Central memory CD4-positive, alpha-beta T cell (primary cell): ENCODE measurements around the gene DNAI2.
"Not testable (repeated sequence)": the region's sequence is repeated elsewhere in the genome, so short reads cannot be mapped to it uniquely, and the experiment has no call there.

Source experiments
- DNase-seq: peaks from one replicate; pipeline ENCODE4 v3.0.0; 2022

DNAI2 gene

DNA sequence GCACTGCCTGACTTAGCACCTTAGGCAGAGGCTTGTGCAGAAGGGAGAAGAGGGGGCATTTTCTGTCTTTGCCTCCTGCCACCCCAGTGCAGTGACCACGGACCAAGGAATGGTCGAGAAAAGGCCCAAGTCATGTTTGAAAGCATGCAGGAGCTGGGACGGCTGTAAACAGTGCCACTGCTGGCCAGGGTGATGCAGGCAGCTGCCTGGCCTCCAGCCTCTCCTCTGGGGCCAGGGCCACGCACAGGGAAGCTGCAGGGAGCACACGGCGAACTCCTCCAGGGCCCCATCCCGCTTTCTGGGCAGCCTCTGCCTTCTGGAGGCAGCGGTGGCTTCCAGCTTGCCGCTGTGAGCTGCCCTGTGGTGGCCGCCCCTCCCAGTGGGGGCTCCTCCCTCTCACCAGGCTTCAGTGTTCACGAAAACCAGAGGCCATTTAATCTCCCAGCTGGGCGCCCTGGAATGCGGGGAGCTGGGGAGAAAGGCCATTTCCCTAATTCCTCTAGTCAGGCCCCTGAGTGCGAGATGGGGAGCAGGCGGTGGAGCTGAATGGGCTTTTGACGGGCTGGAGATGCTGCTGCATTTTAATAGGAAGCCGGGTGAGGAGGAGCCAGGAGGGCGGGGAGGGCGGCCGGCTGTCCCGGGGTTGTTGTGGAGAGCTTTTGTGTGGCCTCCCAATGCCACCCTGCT, 28.7 kb upstream of the DNAI2 start:
- no peak for DNase-seq

DNA sequence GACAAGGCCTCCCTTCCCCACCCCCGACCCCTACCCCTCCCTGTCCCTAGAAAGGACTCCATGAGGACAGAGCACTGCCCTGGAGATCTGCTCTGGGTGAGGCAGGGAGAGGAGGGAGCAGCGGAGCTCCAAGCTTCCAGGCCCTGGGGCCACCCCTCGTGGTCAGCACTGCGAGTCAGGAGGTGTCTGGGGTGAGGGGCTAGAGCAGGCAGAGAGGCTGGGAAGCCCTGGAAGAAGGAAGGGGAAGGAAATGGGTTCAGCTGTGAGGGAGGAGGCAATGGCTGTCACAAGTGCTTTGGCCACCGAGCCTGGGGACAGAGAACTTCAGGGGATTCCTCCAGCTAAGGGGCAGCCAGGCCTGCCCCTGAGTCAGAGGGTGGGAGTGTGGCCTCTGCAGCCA, 28.2 kb upstream of the DNAI2 start:
- DNase-seq: no peak

DNA sequence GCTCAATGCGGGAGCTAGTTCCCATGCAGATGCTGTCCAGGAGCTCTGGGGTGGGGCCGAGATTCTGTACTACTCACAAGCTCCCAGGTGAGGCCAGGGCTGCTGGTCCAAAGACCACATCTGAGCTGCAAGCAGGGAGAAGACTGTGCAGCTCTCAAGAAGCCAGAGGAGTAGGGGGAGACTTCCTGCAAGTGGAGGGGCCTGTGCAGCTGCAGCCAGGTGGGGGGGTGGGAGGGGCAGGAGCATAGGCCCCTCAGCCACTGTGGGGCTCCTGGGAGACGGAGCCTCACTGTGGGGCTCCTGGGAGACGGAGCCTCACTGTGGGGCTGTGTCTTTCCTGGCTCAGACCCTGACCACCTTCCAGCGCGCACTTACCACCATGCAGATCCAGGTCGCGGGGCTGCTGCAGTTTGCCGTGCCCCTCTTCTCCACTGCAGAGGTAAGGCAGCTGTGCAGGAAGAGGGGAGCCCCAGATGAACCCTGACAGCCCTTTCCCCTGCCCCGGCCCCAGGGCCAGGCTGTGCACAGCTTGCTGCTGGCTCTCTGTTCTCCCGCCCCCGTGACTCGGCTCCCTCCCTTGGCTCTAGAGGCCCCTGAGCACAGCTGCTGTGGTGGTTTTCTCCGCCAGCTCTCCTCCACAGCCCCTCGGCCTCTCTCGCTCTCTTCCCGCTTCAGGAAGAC, 24.3 kb upstream of the DNAI2 start:
- DNase-seq: no peak

DNA sequence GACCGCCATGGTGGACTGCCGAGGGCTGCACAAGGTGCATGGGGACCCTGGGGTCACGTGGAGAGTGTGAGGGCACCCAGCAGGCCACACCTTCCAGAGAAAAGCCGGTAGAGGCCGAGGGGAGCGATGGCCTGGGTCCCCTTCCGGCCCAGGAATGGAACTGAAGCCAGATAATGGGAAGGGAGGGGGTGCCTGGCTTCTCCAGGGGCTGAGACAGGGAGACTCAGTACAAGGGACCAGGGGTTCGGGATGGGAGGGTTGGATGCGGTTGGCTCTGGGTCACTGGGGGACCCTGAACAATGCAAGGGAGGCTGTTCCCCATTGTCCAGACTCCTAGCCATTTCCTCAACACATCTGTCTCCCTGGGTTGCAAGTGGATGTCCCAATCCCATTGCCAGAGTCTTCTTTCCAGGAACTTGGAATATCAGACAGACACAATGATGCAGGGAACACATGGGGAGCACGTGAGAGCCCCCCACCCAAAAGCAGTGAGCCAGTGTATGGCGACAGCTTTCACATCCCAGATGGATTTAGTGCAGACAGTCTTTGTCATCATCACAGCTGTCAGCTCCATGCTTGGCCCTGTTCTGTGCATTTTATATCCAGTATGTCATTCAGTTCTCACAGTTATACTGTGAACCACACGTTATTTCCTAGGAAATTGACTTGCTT, 23.6 kb upstream of the DNAI2 start:
- no peak for DNase-seq

DNA sequence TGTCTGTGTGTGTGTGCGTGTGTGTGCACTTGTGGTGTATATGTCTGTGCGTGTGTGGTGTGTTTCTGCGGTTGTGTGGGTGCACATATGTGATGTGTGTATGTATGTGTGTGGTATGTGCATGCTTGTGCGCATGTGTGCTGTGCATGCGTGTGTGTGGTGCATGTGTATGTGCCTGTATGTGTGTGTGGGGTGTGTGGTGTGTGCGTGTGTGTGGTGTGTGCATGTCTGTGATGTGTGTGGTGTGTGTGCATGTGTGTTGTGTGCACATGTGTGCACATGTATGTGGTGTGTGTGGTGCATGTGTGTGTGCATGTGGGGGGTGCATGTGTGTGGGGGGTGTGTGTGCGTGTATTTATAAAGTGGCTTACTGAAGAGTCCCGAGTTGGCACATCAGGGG, 23.0 kb upstream of the DNAI2 start:
- no peak for DNase-seq

DNA sequence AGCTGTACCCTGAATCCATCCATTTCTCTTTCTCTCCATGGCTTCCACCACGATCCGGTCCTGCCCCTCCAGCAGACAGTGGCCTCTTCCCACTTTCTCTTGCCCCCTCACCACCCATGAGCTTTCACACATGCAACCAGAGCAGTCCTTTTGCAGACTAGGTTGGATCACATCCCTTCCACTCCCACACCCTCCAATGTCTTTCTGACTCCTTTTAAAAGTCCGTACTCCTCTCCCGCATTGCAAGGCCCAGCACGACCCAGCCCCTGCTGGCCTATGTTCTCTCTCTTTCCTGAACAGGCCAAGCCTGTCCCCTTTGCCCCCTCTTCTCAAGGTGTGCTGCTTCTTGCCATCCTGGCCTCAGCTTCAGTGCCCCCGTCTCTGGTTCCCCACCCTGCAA, 22.5 kb upstream of the DNAI2 start:
- DNase-seq: no peak

DNA sequence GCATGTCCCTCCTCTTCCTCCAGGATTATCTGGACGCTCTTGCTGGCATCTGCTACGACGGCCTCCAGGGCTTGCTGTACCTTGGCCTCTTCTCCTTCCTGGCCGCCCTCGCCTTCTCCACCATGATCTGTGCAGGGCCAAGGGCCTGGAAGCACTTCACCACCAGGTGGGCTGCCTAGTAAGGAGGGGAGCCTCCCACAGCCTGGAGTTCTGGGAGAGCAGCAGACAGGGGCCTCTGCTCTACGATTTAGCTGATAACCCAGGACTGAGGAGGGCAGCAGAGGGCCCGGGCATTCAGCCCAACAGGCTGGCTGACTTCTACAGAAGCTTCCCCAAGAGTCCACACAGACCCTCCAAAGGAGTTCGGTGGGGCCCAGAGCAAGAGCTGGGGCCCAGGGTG, 21.8 kb upstream of the DNAI2 start:
- no peak for DNase-seq

DNA sequence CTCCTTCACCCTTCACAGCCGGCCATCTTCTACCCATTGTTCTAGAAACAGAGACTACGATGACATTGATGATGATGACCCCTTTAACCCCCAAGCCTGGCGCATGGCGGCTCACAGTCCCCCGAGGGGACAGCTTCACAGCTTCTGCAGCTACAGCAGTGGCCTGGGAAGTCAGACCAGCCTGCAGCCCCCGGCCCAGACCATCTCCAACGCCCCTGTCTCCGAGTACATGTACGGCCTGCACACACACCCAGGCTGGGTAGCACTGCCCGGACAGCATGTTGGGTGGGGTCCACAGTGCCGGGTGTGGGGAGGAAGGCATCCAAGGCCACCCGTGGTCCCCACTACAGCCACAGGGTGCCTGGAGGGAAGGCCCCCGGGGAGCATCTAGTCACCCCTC, 21.0 kb upstream of the DNAI2 start:
- no peak for DNase-seq

DNA sequence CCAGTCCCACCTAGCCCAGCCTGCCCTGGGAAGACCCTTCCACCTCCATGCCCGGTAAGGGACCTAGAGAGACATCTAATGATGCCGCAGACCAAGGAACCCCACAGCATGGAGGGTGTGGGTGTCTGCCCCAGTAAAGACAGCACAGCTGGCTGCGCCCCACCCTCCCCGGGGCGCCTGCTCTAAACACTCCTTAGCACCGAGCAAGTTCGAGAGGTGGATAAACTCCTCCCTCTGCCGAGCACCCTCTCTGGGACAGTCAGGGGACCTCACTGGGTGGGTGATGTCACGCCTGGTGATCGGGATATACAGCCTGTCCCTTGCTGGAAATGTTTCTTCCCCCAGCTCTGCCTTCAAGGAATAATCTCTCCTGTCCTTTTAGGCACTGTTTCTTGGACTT, 16.7 kb upstream of the DNAI2 start:
- DNase-seq: no peak

DNA sequence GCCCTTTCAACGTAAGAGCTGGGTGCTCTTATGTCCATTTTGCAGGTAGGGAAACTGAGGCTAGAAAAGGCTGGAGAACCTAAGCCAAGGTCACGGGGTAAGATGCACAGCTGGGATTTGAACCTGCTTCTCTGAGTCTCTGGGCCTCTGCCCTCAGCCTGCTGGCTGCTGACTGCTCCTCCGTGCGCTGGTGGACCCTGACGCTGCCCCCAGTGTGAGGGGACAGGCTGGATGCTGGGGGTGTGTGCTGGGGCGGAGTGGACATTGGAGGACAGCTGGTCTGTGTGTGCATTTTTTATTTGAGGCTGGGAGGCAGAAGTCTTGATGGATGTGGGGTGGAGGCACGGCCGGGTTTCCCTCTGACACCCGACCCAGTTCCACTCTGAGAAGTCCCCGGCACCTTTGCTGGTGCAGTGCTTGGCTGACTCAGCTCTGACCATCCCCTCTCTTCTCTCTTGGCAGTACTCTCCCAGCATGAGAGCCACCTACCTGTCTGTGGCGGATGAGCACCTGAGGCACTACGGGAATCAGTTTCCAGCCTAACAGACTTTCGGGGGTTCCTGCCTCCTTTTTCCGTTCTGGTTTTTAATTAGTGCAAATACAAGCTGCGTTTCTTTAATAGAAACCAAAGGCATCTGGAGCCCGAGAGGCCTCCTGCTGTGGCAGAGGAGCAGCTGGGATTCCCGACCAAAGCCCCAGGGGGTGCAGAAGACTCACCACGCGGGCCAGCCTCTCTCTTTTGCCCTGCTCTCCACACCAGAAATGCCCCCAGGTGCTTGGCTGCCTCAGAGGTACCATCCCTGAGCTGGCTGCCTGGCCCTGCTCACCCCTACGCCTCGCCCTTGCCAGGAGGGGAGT, 14.1 kb upstream of the DNAI2 start:
- no peak for DNase-seq

DNA sequence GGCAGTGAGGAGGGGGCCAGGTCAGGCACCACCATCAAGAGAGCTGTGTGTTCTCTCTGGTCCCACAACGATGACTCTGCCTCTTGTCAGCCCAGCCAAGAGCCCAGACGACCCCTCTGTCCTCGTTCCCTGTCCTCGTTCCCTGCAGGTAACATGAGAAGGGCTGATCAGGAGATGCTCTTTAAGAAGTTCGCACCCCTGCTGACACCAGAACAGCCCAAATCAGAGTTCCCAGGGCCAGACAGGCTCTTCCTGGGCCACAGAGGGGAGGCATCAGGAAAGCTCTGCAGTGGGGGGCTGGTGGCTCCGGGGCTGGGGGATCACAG, 13.5 kb upstream of the DNAI2 start:
- no peak for DNase-seq

DNA sequence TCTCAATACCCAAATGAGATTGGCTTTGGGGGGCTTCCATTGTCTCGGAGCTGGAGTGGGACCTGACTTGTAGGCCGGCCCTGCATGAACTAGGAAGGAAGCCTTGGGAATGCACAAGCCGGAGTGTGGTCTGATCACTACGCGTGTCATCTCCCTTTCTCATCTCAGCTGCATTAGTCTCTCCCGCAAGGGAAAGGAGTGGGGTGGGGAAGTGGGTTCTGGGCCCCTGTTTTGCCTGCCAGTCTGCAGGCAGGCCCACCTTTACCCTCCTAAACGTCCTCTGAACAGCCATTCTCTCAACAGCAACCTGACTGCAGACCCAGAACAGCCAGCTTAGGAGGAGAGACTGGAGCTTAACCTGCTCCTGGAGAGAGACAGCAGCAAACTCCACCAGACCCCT, 11.4 kb upstream of the DNAI2 start:
- DNase-seq: no peak

DNA sequence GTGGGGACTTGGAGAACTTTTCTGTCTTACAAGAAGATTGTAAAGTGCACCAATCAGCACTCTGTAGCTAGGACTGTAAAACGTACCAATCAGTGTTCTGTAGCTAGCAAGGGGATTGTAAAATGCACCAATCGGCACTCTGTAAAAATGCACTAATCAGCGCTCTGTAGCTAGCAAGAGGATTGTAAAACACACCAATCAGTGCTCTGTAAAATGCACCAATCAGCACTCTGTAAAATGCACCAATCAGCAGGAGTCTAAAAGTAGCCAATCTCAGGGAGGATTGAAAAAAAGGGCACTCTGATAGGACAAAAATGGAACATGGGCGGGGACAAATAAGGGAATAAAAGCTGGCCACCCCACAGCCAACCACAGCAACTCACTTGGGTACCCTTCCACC, 7.0 kb upstream of the DNAI2 start:
- not testable (repeated sequence) for DNase-seq

DNA sequence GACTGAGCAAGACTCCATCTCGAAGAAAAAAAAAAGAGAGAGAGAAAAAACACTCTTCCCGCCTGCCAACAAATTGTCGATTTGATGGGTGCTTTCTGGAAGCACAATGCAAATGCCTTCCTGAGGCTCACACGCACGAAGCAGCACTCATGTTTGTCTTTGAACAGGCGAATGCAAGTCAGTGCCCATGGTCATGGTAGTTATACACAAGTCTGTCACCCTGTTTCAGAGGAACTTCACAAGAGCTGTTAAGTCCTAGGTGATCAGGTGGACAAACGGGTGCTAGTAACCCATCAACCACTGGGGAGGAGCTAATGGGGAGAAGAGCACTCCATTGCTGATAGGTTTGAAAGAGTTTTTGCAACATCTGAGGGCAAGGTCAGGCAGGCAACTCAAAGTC, 6.5 kb upstream of the DNAI2 start:
- DNase-seq: no peak

DNA sequence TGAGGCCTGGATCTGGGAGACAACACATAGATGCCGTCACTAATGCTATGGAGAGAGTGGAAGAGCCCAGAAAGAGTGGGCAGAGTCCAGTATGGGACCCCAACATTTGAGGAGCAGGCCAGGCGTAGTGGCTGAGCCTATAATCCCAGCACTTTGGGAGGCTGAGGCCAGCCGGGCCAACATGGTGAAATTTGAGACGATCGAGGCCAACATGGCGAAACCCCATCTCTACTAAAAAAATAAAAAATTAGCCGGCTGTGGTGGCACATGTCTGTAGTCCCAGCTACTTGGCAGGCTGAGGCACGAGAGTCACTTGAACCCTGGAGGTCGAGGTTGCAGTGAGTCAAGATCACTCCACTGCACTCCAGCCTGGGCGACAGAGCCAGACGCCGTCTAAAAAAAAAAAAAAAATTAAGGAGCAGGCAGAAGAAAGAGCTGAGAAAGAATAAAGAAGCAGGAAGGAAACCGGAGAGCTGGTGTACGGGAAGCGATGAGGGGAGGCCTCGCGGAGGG, 6.0 kb upstream of the DNAI2 start:
- no peak for DNase-seq

DNA sequence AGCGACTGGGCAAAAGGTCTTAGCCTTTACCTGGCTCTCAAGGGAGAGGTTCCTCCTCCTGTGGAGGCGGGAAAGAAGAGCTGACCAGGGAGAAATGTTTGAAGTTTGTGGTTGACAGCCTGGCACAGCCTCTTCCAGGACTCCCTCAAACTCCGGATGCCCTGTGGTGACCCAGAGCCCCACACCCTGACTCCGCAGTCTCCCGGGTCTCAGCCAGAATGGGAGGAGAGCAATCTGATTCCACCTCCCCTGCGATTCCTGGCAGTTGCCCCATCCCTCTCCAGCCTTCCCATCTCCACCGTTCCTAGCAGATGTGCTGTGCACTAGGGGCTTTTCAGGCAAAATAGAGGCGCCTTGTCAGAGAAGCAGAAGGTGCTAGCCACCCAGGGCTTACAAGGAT, 5.5 kb upstream of the DNAI2 start:
- no peak for DNase-seq

DNA sequence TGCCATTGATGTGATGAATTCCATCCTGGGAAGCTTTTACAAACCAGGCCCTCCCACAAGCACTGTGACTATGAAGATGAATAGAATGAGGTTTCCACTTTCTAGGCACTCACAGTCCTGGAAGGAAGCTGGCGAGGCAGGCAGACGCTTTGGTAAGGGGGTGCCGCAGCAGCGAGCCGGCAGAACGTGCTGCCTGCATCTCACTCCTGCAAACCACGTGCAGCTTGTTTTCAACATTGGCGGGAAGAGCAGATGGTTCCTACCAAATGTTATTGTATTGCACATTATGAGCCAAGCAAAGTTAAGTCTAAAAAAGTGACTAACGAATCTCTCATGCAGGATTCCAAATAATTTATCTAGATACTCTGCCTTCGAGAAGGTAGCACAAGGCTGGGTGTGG, 3.7 kb upstream of the DNAI2 start:
- DNase-seq: no peak

DNA sequence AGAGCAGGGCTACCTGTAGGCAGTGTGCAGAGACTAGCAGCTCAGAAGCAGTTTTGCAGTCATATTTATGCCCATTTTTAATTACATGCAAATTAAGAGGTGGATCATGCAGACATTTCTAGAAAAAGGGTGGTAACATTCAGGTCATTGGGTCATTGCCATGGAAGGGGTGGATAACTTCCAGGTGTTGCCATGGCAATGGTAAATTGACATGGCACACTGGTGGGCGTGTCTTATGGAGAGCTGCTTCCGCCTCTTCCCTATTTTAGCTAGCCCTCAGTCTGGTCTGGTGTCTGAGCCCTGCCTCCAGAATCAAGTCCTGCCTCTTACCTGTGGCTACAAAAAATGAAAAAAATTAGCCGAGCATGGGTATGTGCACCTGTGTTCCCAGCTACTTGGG, 2.8 kb upstream of the DNAI2 start:
- no peak for DNase-seq

DNA sequence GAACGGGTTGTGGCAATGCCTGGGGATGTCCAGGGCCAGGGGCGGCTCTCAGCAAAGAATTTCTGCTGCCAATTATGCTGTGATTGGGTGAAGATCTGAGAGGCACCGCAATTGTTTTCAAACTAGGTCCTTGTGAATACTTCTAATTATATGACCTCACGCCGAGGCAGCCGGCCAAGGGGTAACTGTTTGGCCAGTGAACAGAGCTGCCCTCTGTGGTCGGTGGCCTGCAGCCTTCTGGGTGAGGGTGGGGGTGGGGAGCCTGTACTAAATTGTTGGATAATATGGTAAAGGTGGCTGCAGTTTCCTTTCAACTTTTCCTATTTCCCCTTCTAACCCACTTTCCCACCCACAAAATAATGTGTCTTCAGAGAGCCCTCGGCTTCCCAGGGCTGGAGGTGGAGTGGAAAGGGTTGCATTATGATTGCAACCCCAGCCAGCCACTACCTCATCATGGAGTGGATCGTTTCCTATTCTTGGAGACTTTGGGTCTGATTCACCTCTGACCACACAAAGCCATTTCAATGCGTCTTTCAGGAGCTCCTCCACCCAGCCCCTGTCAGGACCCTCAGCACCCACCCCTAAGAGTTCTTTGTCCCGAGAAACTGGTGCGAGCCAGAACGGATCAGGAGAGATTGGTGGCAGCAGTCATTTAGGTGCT, 2.0 kb upstream of the DNAI2 start:
- DNase-seq: no peak

DNA sequence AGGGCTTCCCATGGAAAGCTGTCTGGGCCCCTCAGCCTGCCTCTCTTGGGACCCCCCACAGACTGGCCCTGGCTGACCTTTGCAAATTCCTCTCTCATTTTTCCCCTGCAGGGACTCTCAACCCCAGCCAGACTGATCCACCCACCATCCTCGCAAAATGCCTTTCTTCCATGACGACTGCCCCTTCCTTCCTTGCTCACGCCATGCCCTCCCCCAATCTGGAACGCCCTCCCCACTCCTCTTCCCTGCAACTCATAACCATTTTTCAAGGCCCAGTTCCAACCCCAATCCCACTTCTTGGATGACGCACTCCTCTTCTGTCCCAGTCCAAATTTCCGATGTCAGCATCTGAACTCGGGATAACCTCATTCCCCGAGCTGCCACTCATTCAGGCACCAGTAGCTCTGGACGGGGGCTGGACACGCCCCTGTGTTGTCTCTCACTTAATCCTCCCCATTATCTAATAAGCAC, 1.3 kb upstream of the DNAI2 start:
- DNase-seq: no peak

DNA sequence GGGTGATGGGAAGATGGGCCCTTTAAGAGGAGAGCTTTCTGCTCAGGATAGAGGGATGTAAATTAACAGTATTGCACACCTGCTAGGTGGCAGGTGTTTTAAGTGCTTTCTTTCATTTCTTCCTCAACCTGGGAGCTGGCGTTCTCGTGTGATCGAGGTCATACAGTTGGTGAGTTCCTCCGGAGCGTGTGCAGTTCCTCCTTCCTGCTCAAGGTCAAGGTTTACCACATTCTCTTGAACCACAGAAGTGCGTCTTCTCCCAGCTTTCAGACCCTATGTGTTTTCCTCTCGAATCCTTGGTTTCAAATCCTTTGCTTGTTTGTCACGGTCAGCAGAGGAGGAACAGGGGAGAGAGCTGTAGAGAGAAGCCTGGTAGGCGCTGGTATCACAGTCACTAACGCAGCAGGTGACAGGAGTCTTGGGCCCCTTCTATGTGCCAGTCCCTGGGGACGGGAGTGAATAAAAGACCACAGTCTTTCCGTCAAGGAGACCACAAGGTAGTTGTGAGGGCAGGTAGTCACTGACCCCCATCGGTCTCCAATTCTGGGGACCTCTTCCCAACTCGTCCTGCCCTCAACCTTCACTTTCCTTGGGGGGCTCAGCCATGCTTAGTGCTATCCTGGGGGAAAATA, 791 bp downstream of the DNAI2 start:
- DNase-seq: no peak

DNA sequence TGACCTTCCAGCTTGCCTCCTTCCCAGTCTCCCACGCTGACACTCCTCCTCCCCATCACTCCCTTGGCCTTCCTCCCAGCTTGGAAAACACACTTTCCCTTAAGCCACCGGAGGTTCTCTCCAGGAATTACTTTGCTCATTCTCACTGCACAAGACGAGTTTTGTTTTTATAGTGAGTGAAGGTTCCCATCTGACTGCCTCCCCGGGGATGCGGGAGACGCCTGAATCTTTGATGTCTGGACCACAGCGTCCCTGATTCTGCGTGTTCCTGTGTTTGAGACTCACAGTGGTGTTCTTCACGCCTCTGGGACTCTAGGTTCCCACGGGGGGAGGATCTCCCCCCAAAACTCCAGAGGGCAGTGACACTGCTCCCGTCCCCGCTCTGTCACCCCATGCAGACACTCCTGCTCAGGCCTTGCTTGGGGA, 2.0 kb downstream of the DNAI2 start:
- no peak for DNase-seq
